Liver (tissue), 3 donors: ENCODE measurements around the gene DGKH.

Experiments used
- ATF3 ChIP-seq: IDR thresholded peaks from 2 replicates; pipeline ENCODE4 v1.6.1; 2016; ENCODE audit warnings: antibody characterized with exemption
- CTCF ChIP-seq: fragments of 150-350 bp; IDR thresholded peaks from 2 replicates; pipeline ENCODE4 v1.5.1; 2017; ENCODE audit warnings: improper control_type of control experiment, low read depth, low read length; ENCODE audit not compliant: missing input control
- GABPA ChIP-seq, 2 donors: IDR thresholded peaks in 1 of 2; conservative IDR thresholded peaks in 1 of 2; 2 replicates each; pipeline ENCODE4 v1.6.1; 2016; ENCODE audit warnings: antibody characterized with exemption in 2 of 2, mild to moderate bottlenecking in 1 of 2, moderate library complexity in 1 of 2
- JUND ChIP-seq, 2 donors: IDR thresholded peaks; 2 replicates each; pipeline ENCODE4 v1.6.1; 2016; ENCODE audit warnings: antibody characterized with exemption in 2 of 2
- MAX ChIP-seq: IDR thresholded peaks from 2 replicates; pipeline ENCODE4 v1.6.1; 2016; ENCODE audit warnings: antibody characterized with exemption
- NR2F2 ChIP-seq: IDR thresholded peaks from 2 replicates; pipeline ENCODE4 v1.6.1; 2016; ENCODE audit warnings: antibody characterized with exemption
- RAD21 ChIP-seq, 2 donors: IDR thresholded peaks; 2 replicates each; pipeline ENCODE4 v1.6.1; 2016; ENCODE audit warnings: antibody characterized with exemption in 2 of 2, mild to moderate bottlenecking in 2 of 2
- REST ChIP-seq: IDR thresholded peaks from 2 replicates; pipeline ENCODE4 v1.6.1; 2016; ENCODE audit warnings: antibody characterized with exemption, mild to moderate bottlenecking
- RXRA ChIP-seq, 2 donors: IDR thresholded peaks; 2 replicates each; pipeline ENCODE4 v1.6.1; 2017 to 2018; ENCODE audit warnings: antibody characterized with exemption in 2 of 2, mild to moderate bottlenecking in 1 of 2
- TAF1 ChIP-seq: conservative IDR thresholded peaks from 2 replicates; pipeline ENCODE4 v1.6.1; 2016; ENCODE audit warnings: antibody characterized with exemption, mild to moderate bottlenecking
- YY1 ChIP-seq: IDR thresholded peaks from 2 replicates; pipeline ENCODE4 v1.6.1; 2016; ENCODE audit warnings: antibody characterized with exemption, mild to moderate bottlenecking
- ZBTB33 ChIP-seq: IDR thresholded peaks from 2 replicates; pipeline ENCODE4 v1.6.1; 2016; ENCODE audit warnings: antibody characterized with exemption
- donor health status: healthy.
- donor health status: healthy.

- no peak for TF ChIP-seq JUND (IDR thresholded peaks at IDR 0.05)
- TF ChIP-seq TAF1, result no peak
- TF ChIP-seq REST, result no peak
- no peak for TF ChIP-seq CTCF
- no peak for TF ChIP-seq RAD21 (IDR thresholded peaks at IDR 0.05)
- no peak for TF ChIP-seq RXRA (IDR thresholded peaks at IDR 0.05)
- TF ChIP-seq MAX, result no peak
- TF ChIP-seq GABPA (IDR thresholded peaks at IDR 0.05 in 1 of 2, conservative IDR thresholded peaks at IDR 0.05 in 1 of 2), result no peak
- TF ChIP-seq NR2F2, result no peak
- no peak for TF ChIP-seq YY1
- TF ChIP-seq ATF3, result no peak
- no peak for TF ChIP-seq ZBTB33
These were observed 18.1 kb downstream of the DGKH start for GRCh38 chr13:42066542-42066941.
